ENCODE measurements around the gene PPP2R3B.
A peak's percentile ranks its signal among the peaks of the same experiment; 100 is the strongest.
"Not testable (repeated sequence)": the region's sequence is repeated elsewhere in the genome, so short reads cannot be mapped to it uniquely, and the experiment has no call there.

Gene PPP2R3B

DNA sequence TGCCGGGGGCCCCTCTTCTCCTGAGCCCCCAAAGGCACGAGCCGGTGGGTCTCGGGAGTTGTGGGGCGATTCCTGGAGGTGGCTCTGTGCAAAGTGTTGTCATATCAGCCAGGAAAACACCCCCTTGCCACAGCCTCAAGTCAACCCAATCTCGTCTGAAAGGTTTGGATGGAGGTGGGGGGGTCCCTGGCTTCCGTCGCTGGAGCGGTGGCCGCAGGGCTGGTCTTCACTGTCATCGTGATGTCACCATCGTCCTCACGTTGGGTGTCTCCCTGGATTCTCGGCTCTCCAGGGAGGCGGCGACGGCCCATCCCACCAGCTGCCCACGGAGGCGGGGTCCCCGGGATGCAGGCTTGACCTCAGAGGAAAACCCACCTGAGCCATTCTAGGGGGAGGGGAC lies 38.3 kb upstream of the PPP2R3B start:
- no peaks in the 10 kb centered on the region for H3K27me3 ChIP-seq (ENCODE audit: low read depth, low read length)
- H3K4me1 ChIP-seq (ENCODE audit: control insufficient read depth in 1 of 2, insufficient read depth in 2 of 2, low read length in 2 of 2), result peaks cover 0 to 5% of the 10 kb centered on the region in 2 donors
- H3K36me3 ChIP-seq (ENCODE audit: control insufficient read depth in 1 of 2, insufficient read depth in 2 of 2, low read length in 2 of 2), result no peaks in the 10 kb centered on the region
- no peak overlapping the region for H3K4me3 ChIP-seq (ENCODE audit: low read depth in 1 of 2, low read length in 2 of 2)
- H3K27ac ChIP-seq (ENCODE audit: low read length), result no peak overlapping the region
- peaks cover 0 to 3% of the 10 kb centered on the region in 2 donors for H3K9me3 ChIP-seq (ENCODE audit: control insufficient read depth in 1 of 2, low read length in 2 of 2)

DNA sequence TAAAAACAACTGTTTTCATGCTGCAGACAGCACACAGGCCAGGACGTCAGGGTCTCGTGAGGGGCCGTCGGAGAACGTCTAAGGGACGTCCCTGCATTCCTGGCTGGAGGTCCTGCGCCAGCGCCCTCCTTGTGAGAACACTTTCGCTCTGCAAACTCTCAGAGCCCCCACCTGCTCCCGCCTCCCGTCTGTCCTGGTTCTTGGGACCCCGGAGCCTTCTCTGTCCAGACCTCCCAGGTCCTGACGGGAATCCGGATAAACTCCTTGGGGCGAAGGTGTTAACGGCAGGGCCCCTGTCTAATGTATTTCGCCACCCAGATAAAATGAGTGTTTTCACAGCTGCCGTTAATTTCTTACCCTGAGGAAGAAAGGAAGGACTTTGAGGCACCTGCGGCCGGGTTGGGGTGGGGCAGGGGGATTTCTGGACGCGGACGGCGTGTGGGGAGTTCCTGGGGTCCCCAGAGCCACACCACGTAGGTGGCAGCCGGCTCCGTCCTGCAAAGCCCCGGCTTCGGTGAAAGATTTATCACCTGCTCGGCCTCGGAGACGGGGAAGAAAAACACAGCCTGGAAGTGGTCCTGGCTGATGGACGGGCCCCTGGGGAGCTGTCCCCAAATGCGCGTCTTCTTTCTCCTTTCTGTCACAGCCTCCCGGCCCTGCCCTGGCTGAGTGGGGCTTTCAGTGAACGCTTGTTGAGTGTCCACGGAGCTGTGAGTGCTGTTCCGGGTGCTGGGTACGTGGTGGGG lies 35.1 kb upstream of the PPP2R3B start:
- no peaks in the 10 kb centered on the region for H3K27me3 ChIP-seq (ENCODE audit: low read depth, low read length)
- H3K9me3 ChIP-seq (ENCODE audit: control insufficient read depth in 1 of 2, low read length in 2 of 2), result peaks cover 0 to 3% of the 10 kb centered on the region in 2 donors
- no peaks in the 10 kb centered on the region for H3K36me3 ChIP-seq (ENCODE audit: control insufficient read depth in 1 of 2, insufficient read depth in 2 of 2, low read length in 2 of 2)
- H3K4me1 ChIP-seq (ENCODE audit: control insufficient read depth in 1 of 2, insufficient read depth in 2 of 2, low read length in 2 of 2), result no peaks in the 10 kb centered on the region
- H3K27ac ChIP-seq (ENCODE audit: low read length), result no peak overlapping the region
- H3K4me3 ChIP-seq (ENCODE audit: low read depth in 1 of 2, low read length in 2 of 2), result no peak overlapping the region

DNA sequence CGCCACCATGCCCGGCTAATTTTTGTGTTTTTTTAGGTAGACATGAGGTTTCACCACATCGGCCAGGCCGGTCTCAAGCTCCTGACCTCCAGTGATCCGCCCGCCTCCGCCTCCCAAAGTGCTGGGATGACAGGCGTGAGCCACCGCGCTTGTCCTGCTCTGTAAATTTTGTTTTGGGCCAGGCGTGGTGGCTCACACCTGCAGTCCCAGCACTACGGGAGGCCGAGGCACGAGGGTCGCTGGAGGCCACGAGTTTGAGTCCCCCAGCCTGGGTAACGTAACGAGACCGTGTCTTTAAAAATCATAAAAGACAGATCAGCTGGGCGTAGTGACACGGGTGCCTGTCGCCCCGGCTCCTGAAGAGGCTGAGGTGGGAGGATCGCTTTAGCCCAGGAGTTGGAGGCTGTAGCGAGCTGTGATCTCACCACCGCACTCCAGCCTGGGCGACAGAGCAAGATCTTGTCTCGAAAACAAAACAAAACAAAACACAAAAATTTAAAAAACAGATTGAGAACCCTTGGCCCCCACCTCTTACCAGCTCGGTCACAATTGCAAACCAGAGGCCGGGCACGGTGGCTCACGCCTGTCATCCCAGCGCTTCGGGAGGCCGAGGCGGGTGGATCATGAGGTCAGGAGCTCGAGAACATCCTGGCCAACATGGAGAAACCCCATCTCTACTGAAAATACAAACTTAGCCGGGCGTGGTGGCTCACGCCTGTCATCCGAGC lies 34.0 kb upstream of the PPP2R3B start:
- H3K27ac ChIP-seq (ENCODE audit: low read length), result no peak overlapping the region
- peaks cover 0 to 3% of the 10 kb centered on the region in 2 donors for H3K9me3 ChIP-seq (ENCODE audit: control insufficient read depth in 1 of 2, low read length in 2 of 2)
- H3K36me3 ChIP-seq (ENCODE audit: control insufficient read depth in 1 of 2, insufficient read depth in 2 of 2, low read length in 2 of 2), result no peaks in the 10 kb centered on the region
- H3K4me3 ChIP-seq (ENCODE audit: low read depth in 1 of 2, low read length in 2 of 2), result no peak overlapping the region
- no peaks in the 10 kb centered on the region for H3K27me3 ChIP-seq (ENCODE audit: low read depth, low read length)
- no peaks in the 10 kb centered on the region for H3K4me1 ChIP-seq (ENCODE audit: control insufficient read depth in 1 of 2, insufficient read depth in 2 of 2, low read length in 2 of 2)

DNA sequence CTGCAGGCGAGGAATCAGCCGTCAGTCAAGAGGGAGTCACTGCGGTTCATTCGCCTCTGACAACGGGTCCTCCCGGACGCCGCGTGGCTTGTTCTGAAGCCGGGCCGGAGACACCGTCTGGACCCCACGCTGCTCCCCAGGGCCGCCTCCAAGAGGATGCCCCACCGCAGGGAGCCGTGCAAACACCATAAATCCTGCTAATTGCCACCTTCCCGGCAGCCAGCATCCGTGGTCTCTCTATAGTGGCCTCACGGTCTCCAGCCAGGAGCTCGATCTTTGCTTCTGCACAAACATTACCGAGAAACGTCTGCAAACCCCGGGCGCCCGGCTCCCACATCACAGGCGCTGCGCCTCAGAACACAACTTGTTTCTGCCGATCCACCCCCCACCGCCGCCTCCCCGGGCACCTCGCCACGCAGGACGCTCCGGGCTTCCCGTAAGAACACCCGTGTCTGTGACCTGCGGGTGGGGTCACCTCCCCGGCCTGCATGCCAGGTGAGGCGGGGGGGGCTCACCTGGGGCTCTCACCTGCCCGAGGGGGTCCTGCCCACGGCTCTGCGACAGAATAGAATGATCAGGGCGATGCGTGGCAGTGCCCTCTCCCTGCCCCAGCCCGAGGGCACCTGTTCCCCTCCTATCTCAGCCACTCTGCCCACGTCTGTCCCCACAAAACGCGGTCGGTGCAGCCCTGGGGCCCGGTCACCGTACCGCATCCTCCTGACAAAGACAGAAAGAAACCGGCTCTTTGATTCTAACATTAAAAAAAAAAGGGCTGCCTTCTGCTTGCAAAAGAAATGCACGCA lies 32.4 kb upstream of the PPP2R3B start:
- Histone ChIP-seq H3K9me3 (ENCODE audit: control insufficient read depth in 1 of 2, low read length in 2 of 2) (peaks cover 0 to under 1% of the 10 kb centered on the region in 2 donors), H3K27me3 (ENCODE audit: low read depth, low read length) (no peaks in the 10 kb centered on the region), H3K4me1 (ENCODE audit: control insufficient read depth in 1 of 2, insufficient read depth in 2 of 2, low read length in 2 of 2) (no peaks in the 10 kb centered on the region)

DNA sequence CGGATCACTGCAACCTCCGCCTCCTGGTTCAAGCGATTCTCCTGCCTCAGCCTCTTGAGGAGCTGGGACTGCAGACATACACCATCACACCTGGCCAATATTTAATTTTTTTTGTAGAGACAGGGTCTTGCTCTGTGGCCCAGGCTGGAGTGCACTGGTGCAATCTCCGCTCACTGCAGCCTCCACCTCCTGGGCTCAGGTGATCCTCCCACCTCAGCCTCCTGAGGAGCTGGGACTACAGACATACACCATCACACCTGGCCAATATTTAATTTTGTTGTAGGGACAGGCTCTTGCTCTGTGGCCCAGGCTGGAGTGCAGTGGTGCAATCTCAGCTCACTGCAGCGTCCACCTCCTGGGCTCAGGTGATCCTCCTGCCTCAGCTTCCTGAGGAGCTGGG lies 28.8 kb upstream of the PPP2R3B start:
- H3K4me1 ChIP-seq (ENCODE audit: control insufficient read depth in 1 of 2, insufficient read depth in 2 of 2, low read length in 2 of 2); H3K36me3 ChIP-seq (ENCODE audit: control insufficient read depth in 1 of 2, insufficient read depth in 2 of 2, low read length in 2 of 2); H3K9me3 ChIP-seq (ENCODE audit: control insufficient read depth in 1 of 2, low read length in 2 of 2); H3K27me3 ChIP-seq (ENCODE audit: low read depth, low read length); H3K4me3 ChIP-seq (ENCODE audit: low read depth in 1 of 2, low read length in 2 of 2); H3K27ac ChIP-seq (ENCODE audit: low read length): not testable (repeated sequence)

More for the DNA sequence above, 32.4 kb upstream of the PPP2R3B start:
- Histone ChIP-seq H3K27ac (ENCODE audit: low read length) (no peak overlapping the region), H3K36me3 (ENCODE audit: control insufficient read depth in 1 of 2, insufficient read depth in 2 of 2, low read length in 2 of 2) (no peaks in the 10 kb centered on the region), H3K4me3 (ENCODE audit: low read depth in 1 of 2, low read length in 2 of 2) (no peak overlapping the region)

DNA sequence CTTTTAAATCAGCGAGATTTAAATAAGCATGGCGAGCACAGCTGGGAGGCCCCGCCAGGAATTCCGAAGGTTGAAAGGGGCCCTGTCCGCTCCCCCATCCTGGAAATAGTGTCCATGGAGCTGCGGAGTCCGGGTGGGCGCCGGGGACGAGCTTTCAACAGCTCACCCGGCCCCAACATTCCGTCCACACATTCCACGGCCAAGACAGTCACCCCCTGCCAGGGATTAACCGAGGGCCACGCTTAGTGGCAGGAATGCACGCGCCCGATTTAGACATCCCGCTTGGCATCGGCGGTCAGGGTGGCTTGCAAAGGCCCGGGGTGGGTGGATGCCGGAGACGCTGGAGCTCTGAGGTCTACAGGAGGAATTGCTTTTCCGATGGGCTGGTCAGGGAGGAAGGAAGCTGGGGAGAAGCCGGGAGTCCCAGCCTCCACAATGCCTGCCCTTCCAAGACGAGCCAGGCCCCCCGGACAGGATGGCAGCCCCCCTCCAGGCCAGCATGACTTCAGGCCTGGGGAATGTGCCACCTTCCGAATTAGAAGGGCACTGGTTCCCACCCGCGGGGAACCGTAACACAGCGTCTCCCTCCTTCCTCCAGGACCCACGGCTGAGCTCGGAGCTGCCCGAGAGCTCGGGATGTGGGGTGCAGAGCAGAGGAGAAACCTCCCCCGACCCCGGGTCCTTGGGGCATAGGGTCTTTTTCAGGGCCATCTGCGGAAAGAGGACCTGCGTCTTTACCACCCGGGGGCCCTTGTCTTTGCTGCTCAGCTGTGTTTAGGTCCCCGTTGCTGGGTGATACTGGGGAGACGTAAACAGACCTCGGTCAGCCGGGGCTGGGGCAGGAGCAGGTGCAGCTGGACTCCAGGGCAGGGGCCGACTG lies 26.9 kb upstream of the PPP2R3B start:
- H3K4me3 ChIP-seq (ENCODE audit: low read depth in 1 of 2, low read length in 2 of 2), result peak overlapping the region in 1 of 2 donors; percentile 55

DNA sequence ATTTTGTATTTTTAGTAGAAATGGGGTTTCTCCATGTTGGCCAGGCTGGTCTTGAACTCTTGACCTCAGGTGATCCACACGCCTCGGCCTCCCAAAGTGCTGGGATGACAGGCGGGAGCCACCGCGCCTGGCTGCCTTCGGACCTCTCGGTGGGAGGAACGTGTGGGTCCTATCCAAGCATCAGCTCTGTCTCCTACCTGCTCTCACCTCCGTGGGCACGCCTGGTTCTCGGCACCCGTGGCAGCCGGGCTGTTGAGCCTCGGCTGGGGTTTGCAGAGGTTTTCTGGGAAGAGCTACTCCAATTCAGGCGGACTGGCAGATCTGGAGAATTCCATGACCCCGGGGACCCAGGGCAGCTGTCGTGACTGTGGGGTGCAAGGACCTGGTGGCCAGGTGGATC lies 23.6 kb upstream of the PPP2R3B start:
- H3K4me3 ChIP-seq (ENCODE audit: low read depth in 1 of 2, low read length in 2 of 2), result no peak overlapping the region
- H3K4me1 ChIP-seq (ENCODE audit: control insufficient read depth in 1 of 2, insufficient read depth in 2 of 2, low read length in 2 of 2), result peaks cover 0 to 6% of the 10 kb centered on the region in 2 donors
- H3K36me3 ChIP-seq (ENCODE audit: control insufficient read depth in 1 of 2, insufficient read depth in 2 of 2, low read length in 2 of 2), result no peaks in the 10 kb centered on the region
- H3K27ac ChIP-seq (ENCODE audit: low read length), result no peak overlapping the region
- no peaks in the 10 kb centered on the region for H3K27me3 ChIP-seq (ENCODE audit: low read depth, low read length)
- no peaks in the 10 kb centered on the region for H3K9me3 ChIP-seq (ENCODE audit: control insufficient read depth in 1 of 2, low read length in 2 of 2)

More for the DNA sequence above, 26.9 kb upstream of the PPP2R3B start:
- Histone ChIP-seq H3K4me1 (ENCODE audit: control insufficient read depth in 1 of 2, insufficient read depth in 2 of 2, low read length in 2 of 2) (peaks cover 0 to 6% of the 10 kb centered on the region in 2 donors), H3K9me3 (ENCODE audit: control insufficient read depth in 1 of 2, low read length in 2 of 2) (no peaks in the 10 kb centered on the region), H3K36me3 (ENCODE audit: control insufficient read depth in 1 of 2, insufficient read depth in 2 of 2, low read length in 2 of 2) (no peaks in the 10 kb centered on the region), H3K27ac (ENCODE audit: low read length) (no peak overlapping the region), H3K27me3 (ENCODE audit: low read depth, low read length) (no peaks in the 10 kb centered on the region)

DNA sequence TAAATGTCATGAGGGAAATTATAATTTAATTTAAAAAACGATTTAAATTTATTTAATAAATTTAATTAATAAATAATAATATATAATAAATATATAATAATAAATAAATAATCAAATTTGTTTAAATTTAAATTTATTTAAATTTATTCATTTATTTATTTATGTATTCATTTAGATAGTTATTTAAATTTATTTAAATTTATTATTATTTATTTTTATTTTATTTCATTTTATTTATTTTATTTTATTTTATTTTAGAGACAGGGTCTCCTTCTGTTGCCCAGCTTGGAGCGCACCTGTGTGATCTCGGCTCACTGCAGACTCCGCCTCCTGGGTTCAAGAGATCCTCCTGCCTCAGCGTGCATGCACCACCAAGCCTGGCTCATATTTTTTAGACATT lies 18.4 kb upstream of the PPP2R3B start:
- H3K9me3 ChIP-seq (ENCODE audit: control insufficient read depth in 1 of 2, low read length in 2 of 2), result no peaks in the 10 kb centered on the region
- H3K4me1 ChIP-seq (ENCODE audit: control insufficient read depth in 1 of 2, insufficient read depth in 2 of 2, low read length in 2 of 2), result no peaks in the 10 kb centered on the region
- H3K4me3 ChIP-seq (ENCODE audit: low read depth in 1 of 2, low read length in 2 of 2), result no peak overlapping the region
- no peaks in the 10 kb centered on the region for H3K27me3 ChIP-seq (ENCODE audit: low read depth, low read length)
- no peak overlapping the region for H3K27ac ChIP-seq (ENCODE audit: low read length)
- no peaks in the 10 kb centered on the region for H3K36me3 ChIP-seq (ENCODE audit: control insufficient read depth in 1 of 2, insufficient read depth in 2 of 2, low read length in 2 of 2)

DNA sequence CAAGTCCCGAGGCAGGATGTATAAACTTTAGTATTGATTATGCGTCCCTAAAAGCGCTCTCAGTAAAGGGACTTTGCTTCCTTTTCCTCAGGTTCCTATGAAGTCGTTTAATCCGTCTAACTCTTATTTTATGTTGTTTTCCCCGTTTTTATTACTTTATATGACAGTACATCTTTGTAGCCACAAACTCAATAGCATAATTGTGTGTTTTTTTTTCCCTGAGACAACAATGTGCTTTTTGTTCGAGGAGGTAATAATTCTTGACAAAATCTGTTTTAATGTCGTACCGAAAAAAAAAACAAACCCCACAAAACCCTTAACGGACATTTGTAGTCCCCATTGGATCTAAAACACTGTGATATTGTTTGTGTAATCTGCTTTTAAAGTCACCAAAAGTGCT lies 17.9 kb upstream of the PPP2R3B start:
- no peak overlapping the region for H3K4me3 ChIP-seq (ENCODE audit: low read depth in 1 of 2, low read length in 2 of 2)
- H3K27me3 ChIP-seq (ENCODE audit: low read depth, low read length), result no peaks in the 10 kb centered on the region
- no peaks in the 10 kb centered on the region for H3K4me1 ChIP-seq (ENCODE audit: control insufficient read depth in 1 of 2, insufficient read depth in 2 of 2, low read length in 2 of 2)
- no peak overlapping the region for H3K27ac ChIP-seq (ENCODE audit: low read length)
- no peaks in the 10 kb centered on the region for H3K36me3 ChIP-seq (ENCODE audit: control insufficient read depth in 1 of 2, insufficient read depth in 2 of 2, low read length in 2 of 2)
- H3K9me3 ChIP-seq (ENCODE audit: control insufficient read depth in 1 of 2, low read length in 2 of 2), result no peaks in the 10 kb centered on the region

DNA sequence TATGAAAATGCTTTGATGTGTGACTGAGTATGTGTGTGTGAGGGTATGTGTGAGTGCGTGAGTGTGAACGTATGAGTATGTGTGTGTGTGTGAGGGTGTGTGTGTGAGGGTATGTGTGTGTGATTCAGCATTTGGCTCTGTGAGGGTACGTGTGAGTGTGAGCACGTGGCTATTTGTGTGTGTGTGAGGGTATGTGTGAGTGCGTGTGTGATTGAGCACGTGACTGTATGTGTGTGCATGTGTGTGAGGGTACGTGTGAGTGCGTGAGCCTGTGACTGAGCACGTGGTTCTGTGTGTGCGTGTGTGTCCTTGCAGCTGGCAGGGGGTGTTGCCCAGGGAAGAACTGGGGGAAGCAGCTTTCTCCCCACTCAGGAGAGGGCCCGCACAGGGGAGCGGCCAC lies 16.1 kb upstream of the PPP2R3B start:
- Histone ChIP-seq H3K4me3 (ENCODE audit: low read depth in 1 of 2, low read length in 2 of 2) (no peak overlapping the region), H3K4me1 (ENCODE audit: control insufficient read depth in 1 of 2, insufficient read depth in 2 of 2, low read length in 2 of 2) (no peaks in the 10 kb centered on the region), H3K36me3 (ENCODE audit: control insufficient read depth in 1 of 2, insufficient read depth in 2 of 2, low read length in 2 of 2) (no peaks in the 10 kb centered on the region), H3K27ac (ENCODE audit: low read length) (no peak overlapping the region), H3K27me3 (ENCODE audit: low read depth, low read length) (no peaks in the 10 kb centered on the region), H3K9me3 (ENCODE audit: control insufficient read depth in 1 of 2, low read length in 2 of 2) (no peaks in the 10 kb centered on the region)
